ENCODE data around the gene ADD2.

- TF ChIP-seq CTCF (IDR thresholded peaks at IDR 0.05) (no peak), POLR2AphosphoS5 (IDR thresholded peaks at IDR 0.05; ENCODE audit: insufficient read depth in 1 of 2, low read depth in 1 of 2) (no peak)
These were observed 39.8 kb upstream of the ADD2 start for GRCh38 chr2:70807828-70808118.
